ENCODE measurements around the gene DHRS7. TPM values are rescaled to one million over a fixed set of nuclear protein-coding genes. Genes with fewer than 3 reads are reported as not detected.
A peak's percentile ranks its signal among the peaks of the same experiment; 100 is the strongest.

Gene DHRS7
- total RNA-seq, 1 donor from 2014 or later: 69.3 TPM

- H3K27ac ChIP-seq: peak overlapping the region; percentile 64
- intact Hi-C loops (cut with DNase I): loop anchor here (10.0 kb wide), 2 partner anchors 119 to 219 kb away; no protein-coding TSS in a partner anchor
- peaks cover 6% of the 10 kb centered on the region for H3K4me1 ChIP-seq
- H3K36me3 ChIP-seq: no peaks in the 10 kb centered on the region
- no peaks in the 10 kb centered on the region for H3K27me3 ChIP-seq
- no peak for ATAC-seq
- H3K4me3 ChIP-seq: peak overlapping the region; percentile 52
- H3K9me3 ChIP-seq: no peaks in the 10 kb centered on the region
- TF ChIP-seq CTCF (IDR thresholded peaks at IDR 0.05): no peak
- no peak for DNase-seq
Measured at GRCh38 chr14:60183741-60184140, 18.5 kb upstream of the DHRS7 start.

GRCh38 chr14:60183138-60183537 lies 17.9 kb upstream of the DHRS7 start:
- ATAC-seq: no peak
- H3K4me3 ChIP-seq: no peak overlapping the region
- no peak for TF ChIP-seq CTCF (IDR thresholded peaks at IDR 0.05)
- H3K9me3 ChIP-seq: no peaks in the 10 kb centered on the region
- DNase-seq: no peak
- no peaks in the 10 kb centered on the region for H3K36me3 ChIP-seq
- no peak overlapping the region for H3K27ac ChIP-seq
- intact Hi-C loops (cut with DNase I): loop anchor here (10.0 kb wide), 2 partner anchors 118 to 218 kb away; no protein-coding TSS in a partner anchor
- peaks cover 6% of the 10 kb centered on the region for H3K4me1 ChIP-seq
- H3K27me3 ChIP-seq: no peaks in the 10 kb centered on the region

GRCh38 chr14:60179431-60179869 lies 14.3 kb upstream of the DHRS7 start:
- H3K4me1 ChIP-seq: peaks cover 6% of the 10 kb centered on the region
- no peak for DNase-seq
- H3K27me3 ChIP-seq: no peaks in the 10 kb centered on the region
- intact Hi-C loops (cut with DNase I): no loop called here
- H3K36me3 ChIP-seq: no peaks in the 10 kb centered on the region
- no peak for ATAC-seq
- TF ChIP-seq CTCF (IDR thresholded peaks at IDR 0.05): no peak
- no peak overlapping the region for H3K27ac ChIP-seq
- H3K9me3 ChIP-seq: no peaks in the 10 kb centered on the region
- H3K4me3 ChIP-seq: no peak overlapping the region

- no peak for TF ChIP-seq CTCF (IDR thresholded peaks at IDR 0.05)
- intact Hi-C loops (cut with DNase I): no loop called here
Measured at GRCh38 chr14:60178820-60179219, 13.6 kb upstream of the DHRS7 start.

GRCh38 chr14:60178164-60178563 lies 13.0 kb upstream of the DHRS7 start:
- no peak for TF ChIP-seq CTCF (IDR thresholded peaks at IDR 0.05)
- DNase-seq (no peak), ATAC-seq (no peak)
- no peaks in the 10 kb centered on the region for H3K9me3 ChIP-seq
- no peaks in the 10 kb centered on the region for H3K4me1 ChIP-seq
- no peak overlapping the region for H3K27ac ChIP-seq
- no peaks in the 10 kb centered on the region for H3K27me3 ChIP-seq
- intact Hi-C loops (cut with DNase I): no loop called here
- no peaks in the 10 kb centered on the region for H3K36me3 ChIP-seq
- H3K4me3 ChIP-seq: no peak overlapping the region

More at GRCh38 chr14:60178820-60179219, 13.6 kb upstream of the DHRS7 start:
- Histone ChIP-seq H3K4me3 (no peak overlapping the region), H3K27ac (no peak overlapping the region), H3K27me3 (no peaks in the 10 kb centered on the region), H3K9me3 (no peaks in the 10 kb centered on the region), H3K4me1 (peaks cover 3% of the 10 kb centered on the region), H3K36me3 (no peaks in the 10 kb centered on the region)
- no peak for ATAC-seq
- no peak for DNase-seq
